Fibroblast of skin of right biceps (primary cell): ENCODE results near the gene KDM6A.
"Not testable (repeated sequence)": the region's sequence is repeated elsewhere in the genome, so short reads cannot be mapped to it uniquely, and the experiment has no call there.

Experiments used
- DNase-seq: peaks from one replicate; pipeline ENCODE4 v3.0.0-alpha.2; 2013

Gene KDM6A

DNA sequence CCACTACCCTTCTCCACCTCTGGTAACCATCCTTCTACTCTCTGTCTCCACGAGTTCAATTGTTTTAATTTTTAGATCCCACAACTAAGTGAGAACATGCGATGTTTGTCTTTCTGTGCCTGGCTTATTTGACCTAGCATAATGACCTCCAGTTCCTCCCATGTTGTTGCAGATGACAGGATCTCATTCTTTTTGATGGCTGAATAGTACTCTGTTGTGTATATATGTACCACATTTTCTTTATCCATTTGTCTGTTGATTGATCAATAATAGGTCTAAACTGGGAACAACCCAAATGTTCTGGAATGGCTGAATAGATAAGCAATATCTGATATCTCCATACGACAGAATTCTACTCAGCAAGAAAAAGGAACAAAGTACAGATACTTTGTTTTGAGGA is 260.5 kb downstream of the KDM6A start:
- DNase-seq: no peak

DNA sequence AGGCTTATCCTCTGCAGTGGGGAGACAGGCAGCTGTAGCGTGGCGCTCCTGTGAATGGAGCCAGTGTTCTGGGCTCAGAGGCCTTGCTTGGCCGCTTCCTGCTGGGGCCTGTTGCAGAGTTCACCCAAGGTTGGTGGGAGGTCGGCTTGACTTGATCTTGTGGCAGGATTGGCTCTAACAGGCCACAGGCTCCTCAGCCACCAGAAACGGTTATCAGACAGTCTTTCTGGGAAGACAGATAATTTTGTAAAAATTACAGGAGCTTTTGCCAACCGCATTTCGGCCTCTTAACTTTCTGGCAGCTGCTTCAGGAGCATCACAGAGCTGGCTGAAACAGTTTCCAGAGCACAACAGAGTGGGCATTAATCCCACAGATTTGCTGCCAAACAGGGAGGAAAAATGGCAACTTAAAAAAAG is 261.3 kb downstream of the KDM6A start:
- no peak for DNase-seq

GRCh38 chrX:45134775-45135174 is 261.8 kb downstream of the KDM6A start:
- DNase-seq: no peak

DNA sequence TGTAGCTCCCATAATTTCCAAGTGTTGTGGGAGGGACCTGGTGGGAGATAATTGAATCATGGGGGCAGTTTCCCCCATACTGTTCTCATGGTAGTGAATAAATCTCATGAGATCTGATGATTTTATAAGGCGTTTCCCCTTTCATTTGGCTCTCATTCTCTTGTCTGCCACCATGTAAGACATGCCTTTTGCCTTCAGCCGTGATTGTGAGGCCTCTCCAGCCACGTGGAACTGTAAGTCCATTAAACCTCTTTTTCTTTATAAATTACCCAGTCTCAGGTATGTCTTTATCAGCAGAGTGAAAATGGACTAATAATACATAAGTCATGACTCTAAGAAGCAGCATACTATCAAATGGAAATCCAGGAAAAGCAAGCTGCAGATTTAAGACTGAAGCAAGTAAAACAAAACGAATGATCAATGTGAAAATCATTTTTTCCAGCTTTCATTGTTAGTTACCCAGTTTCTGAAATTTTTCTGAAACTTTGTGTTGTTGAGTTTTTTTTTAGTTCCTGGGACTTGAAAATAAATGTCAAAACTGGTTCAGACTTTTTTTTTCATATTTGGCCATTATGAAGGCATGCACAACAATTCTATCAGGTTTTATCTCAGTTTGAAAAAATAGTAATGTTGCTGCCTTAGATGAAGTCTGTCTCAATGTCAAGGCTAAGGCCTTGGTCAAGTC is 262.5 kb downstream of the KDM6A start:
- DNase-seq: not testable (repeated sequence)

DNA sequence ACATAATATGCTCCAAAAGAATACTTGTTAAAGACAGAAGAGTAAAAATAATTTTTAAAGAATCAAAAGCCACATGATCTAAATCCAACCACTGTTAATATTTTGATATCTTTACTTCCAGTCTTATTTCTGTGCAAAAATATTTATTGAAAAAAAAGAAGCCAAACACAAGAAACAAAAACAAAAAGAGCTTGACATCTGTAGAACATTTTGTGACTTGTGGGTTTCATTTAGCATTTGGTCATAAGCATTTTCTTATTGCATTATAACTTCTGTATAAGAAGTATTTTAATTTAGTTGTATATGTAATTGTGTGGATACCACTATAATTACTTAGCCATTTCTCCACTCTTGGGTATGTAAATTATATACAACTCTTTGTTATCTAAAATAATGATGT is 264.5 kb downstream of the KDM6A start:
- no peak for DNase-seq

- no peak for DNase-seq
Measured at GRCh38 chrX:45138525-45138924, 265.5 kb downstream of the KDM6A start.

- DNase-seq: no peak
Measured at GRCh38 chrX:45140812-45141211, 267.8 kb downstream of the KDM6A start.

DNA sequence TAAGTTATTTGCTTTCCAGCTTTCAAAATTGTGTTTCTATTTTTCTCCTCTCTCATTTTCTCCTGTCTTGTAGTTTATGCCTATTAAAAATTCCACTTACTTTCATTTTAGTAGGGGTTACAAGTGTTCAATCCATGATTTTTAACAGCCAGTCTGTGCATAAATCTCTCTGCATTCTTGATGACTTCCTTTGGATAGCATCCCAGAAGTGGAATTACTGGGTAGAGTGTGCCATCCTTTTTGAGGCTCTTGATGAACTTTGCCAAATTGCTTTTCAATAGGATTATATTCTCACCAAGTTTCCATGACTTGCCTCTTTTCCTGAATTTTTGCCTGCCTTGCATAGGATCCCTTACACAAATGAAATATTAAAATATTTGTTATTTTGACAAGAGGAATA is 269.2 kb downstream of the KDM6A start:
- DNase-seq: peak; percentile 0

- no peak for DNase-seq
Measured at GRCh38 chrX:45143455-45143854, 270.5 kb downstream of the KDM6A start.

- no peak for DNase-seq
Measured at GRCh38 chrX:45145492-45146215, 272.7 kb downstream of the KDM6A start.

DNA sequence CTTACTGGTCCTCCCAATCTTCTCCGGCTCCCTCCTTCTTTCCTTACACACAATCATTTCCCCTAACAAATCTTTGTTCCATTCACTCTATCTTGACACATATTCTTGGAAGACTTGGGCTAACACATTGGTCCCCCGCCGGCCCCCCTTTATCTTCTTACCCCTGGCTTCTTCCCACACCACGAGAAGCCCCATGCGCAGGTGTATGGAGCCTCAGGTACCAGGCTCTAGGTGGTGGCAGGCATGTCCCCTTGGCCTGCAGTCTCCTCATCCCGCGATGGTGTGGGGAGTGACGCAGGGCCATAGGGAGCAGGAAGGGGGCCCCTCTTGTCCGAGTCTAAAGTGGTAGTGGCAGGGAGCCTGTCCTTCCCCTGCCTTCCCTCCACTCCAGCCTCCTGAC is 277.8 kb downstream of the KDM6A start:
- no peak for DNase-seq

DNA sequence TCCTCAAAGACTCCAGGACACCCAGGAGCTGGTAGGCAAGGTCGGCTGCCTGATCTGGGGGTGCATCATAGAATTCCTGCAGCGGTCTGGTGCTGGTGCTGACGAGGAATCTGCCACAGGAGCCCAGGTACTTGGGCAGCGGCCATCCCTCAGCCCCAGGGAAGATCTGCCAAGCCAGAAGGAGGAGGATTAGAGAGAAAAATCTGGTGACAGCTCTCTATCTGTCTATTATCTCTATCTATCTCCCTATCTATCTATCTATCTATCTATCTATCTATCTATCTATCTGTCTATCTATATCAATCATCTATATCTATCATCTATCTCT is 281.0 kb downstream of the KDM6A start:
- no peak for DNase-seq

GRCh38 chrX:45154462-45154861 is 281.5 kb downstream of the KDM6A start:
- no peak for DNase-seq

DNA sequence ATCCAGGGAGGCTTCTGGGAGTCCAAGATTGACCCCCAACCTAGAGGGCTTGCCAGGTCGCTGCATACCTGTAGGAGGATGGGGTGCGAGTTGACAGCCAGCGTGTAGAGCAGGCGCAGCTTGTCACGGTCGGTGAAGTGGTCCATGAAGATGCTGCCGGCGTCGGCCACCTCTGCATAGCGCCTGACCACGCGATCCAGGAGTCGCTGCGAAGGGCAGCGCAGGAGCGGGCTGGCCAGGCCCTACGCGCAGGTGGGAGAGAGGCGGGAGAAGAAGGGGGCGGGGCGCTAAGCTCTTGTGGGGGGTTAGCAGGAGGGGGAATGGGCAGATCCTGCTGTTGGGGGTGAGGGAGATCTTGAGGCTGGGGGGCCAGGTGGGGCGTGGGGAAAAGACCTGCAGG is 284.7 kb downstream of the KDM6A start:
- DNase-seq: no peak
